Kidney (tissue), 14 donors: ENCODE measurements around the gene CYSLTR1. TPM values are rescaled to one million over a fixed set of nuclear protein-coding genes. Genes with fewer than 3 reads are reported as not detected.
"Not testable (repeated sequence)": the region's sequence is repeated elsewhere in the genome, so short reads cannot be mapped to it uniquely, and the experiment has no call there.

Experiments
- DNase-seq, 5 donors: peaks; one replicate each; pipeline ENCODE4 v3.0.0-alpha.2; 2013 to 2020
- FAIRE-seq: peaks from 2 replicates; lab custom pipeline; 2012; peaks lifted over from hg19 to GRCh38; lab: Jason Lieb, UNC
- H3K27ac ChIP-seq, 2 donors: one replicate each; pipeline ENCODE4 v1.7.0; 2013; ENCODE audit warnings: low read depth in 2 of 2, low read length in 2 of 2, inconsistent platforms in 1 of 2
- H3K27me3 ChIP-seq: one replicate; pipeline ENCODE4 v1.7.1; 2013; ENCODE audit warnings: low read length, inconsistent platforms; ENCODE audit not compliant: control insufficient read depth, insufficient read depth
- H3K36me3 ChIP-seq, 3 donors: one replicate each; pipeline versions ENCODE4 v1.7.0 to v1.7.1; 2013; ENCODE audit warnings: low read length in 3 of 3, control low read depth in 1 of 3, inconsistent platforms in 1 of 3; ENCODE audit not compliant: insufficient read depth in 3 of 3, control insufficient read depth in 2 of 3
- H3K4me1 ChIP-seq, 3 donors: one replicate each; pipeline versions ENCODE4 v1.7.0 to v1.7.1; 2013; ENCODE audit warnings: low read length in 3 of 3, inconsistent platforms in 1 of 3, low read depth in 1 of 3; ENCODE audit not compliant: control insufficient read depth in 2 of 3, insufficient read depth in 2 of 3
- H3K4me3 ChIP-seq, 3 donors: one replicate each; pipeline versions ENCODE4 v1.7.0 to v1.8.1; 2013; ENCODE audit warnings: low read length in 3 of 3, control low read depth in 1 of 3, inconsistent platforms in 1 of 3
- H3K9ac ChIP-seq, 3 donors: one replicate each; pipeline versions ENCODE4 v1.7.0 to v1.7.1; 2013; ENCODE audit warnings: low read length in 3 of 3, control low read depth in 1 of 3, inconsistent platforms in 1 of 3
- H3K9me3 ChIP-seq, 3 donors: one replicate each; pipeline versions ENCODE4 v1.7.0 to v1.7.1; 2013; ENCODE audit warnings: low read length in 3 of 3, control low read depth in 1 of 3, inconsistent platforms in 1 of 3; ENCODE audit not compliant: control insufficient read depth in 2 of 3, insufficient read depth in 1 of 3
- CTCF ChIP-seq: IDR thresholded peaks from 3 replicates; pipeline ENCODE4 v1.5.1; 2012; ENCODE audit warnings: mild to moderate bottlenecking, moderate library complexity, borderline replicate concordance; ENCODE audit not compliant: insufficient read depth; ENCODE audit errors: extremely low read depth
- intact Hi-C: fragments of 100-400 bp; cut with DNase I; formaldehyde crosslinking; loops from one replicate; pipeline ENCODE4 v1.11.1; 2022
- polyA plus RNA-seq: library from polyadenylated mRNA; stranded (reverse); fragments of 350-450 nt; fragmentation: Illumina TruSeq; extraction: RNeasy Lipid Tissue Mini Kit (QIAGEN cat#74804); gene quantifications from one replicate; pipeline ENCODE4 v1.2.3, GENCODE V29; 2014; ENCODE audit warnings: low read depth, low replicate concordance; ENCODE audit not compliant: insufficient read depth
- total RNA-seq: library from RNA; stranded (reverse); fragmentation: NEBNext Ultra II Directional; extraction: Animal tissue kit (Norgen Biotek cat#: 25700); gene quantifications from one replicate; pipeline ENCODE4 v1.2.1, GENCODE V29; 2021
- donor health status: control.
- donor health status: control.
- donor health status: control.
- donor health status: control.
- donor health status: control.
- donor health status: DM: yes; HTN: yes; CAD: no.
- donor health status: Normal renal cell carcinoma (clear cell type).

The CYSLTR1 gene
- total and polyA plus RNA-seq, 2 donors from 2014 or later: 1.5 to 5.5 TPM

DNA sequence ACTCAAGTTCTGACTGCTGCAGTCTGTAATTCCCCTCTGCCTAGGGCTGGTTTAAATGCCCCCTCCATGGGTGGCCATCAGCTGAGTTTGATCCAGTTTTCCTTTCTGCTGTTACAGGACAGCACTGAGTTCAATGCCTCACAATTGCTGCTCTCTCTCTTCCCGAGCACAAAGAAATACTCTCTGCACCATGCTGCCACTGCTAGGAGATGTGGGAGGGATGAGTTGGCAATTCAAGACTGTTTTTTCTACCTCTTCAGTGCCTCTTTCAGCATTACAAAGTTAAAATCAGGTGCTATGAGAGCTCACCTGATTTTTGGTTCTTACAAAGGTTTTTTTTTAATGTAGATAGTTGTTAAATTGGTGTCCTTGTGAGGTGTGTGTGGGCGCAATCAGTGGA lies 24.3 kb downstream of the CYSLTR1 start:
- no peaks in the 10 kb centered on the region for H3K9me3 ChIP-seq
- no peak overlapping the region for H3K27ac ChIP-seq
- FAIRE-seq (no peak), DNase-seq (no peak)
- no peaks in the 10 kb centered on the region for H3K4me1 ChIP-seq
- no peaks in the 10 kb centered on the region for H3K36me3 ChIP-seq
- TF ChIP-seq CTCF: no peak
- no peaks in the 10 kb centered on the region for H3K27me3 ChIP-seq
- H3K4me3 ChIP-seq: no peak overlapping the region
- H3K9ac ChIP-seq: no peak overlapping the region
- intact Hi-C loops: no loop called here

DNA sequence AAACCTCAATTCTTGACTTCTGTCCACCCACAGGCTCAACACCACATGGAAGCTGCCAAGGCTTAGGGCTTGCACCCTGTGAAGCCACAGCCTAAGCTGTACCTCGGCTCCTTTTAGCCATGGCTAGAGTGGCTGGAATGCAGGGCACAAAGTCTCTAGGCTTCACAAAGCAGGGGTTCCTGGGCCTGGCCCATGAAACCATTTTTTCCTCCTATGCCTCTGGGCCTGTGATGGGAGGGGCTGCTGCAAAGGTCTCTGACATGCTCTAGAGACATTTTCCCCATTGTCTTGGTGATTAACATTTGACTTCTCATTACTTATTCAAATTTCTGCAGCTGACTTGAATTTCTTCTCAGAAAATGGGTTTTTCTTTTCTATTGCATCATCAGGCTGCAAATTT lies 26.5 kb downstream of the CYSLTR1 start:
- H3K9me3 ChIP-seq, H3K4me3 ChIP-seq, H3K27me3 ChIP-seq, H3K27ac ChIP-seq, intact Hi-C loops, H3K9ac ChIP-seq, H3K4me1 ChIP-seq, DNase-seq, FAIRE-seq, H3K36me3 ChIP-seq: not testable (repeated sequence)

DNA sequence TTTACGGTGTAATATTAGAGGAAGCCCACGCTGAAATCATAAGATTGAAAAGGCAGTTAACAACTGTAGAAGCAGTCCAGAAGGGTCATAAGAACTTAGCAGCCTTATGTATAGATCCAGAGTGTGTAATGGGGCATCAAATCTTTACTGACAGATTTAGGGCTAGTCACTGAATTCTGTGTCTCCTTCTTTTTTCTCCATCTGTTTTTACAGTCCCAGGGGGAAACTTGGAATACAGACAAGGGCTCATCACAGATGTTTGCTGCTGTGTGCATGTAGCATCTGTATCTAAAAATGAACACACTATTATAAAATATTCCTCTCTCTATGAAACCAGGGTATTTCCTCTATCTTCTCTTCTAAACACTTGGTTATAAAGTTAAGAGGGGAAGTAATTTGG lies 43.9 kb downstream of the CYSLTR1 start:
- Histone ChIP-seq H3K9me3 (no peaks in the 10 kb centered on the region), H3K4me3 (no peak overlapping the region), H3K27ac (no peak overlapping the region), H3K27me3 (no peaks in the 10 kb centered on the region), H3K36me3 (no peaks in the 10 kb centered on the region), H3K4me1 (no peaks in the 10 kb centered on the region), H3K9ac (no peak overlapping the region)
- FAIRE-seq (no peak), DNase-seq (no peak)
- TF ChIP-seq CTCF: no peak
- intact Hi-C loops: no loop called here

- no peak for FAIRE-seq
- intact Hi-C loops: no loop called here
- Histone ChIP-seq H3K4me1 (no peaks in the 10 kb centered on the region), H3K4me3 (no peak overlapping the region), H3K27ac (no peak overlapping the region), H3K36me3 (no peaks in the 10 kb centered on the region), H3K9ac (no peak overlapping the region), H3K9me3 (no peaks in the 10 kb centered on the region), H3K27me3 (no peaks in the 10 kb centered on the region)
- no peak for DNase-seq
- TF ChIP-seq CTCF: no peak
Observed at GRCh38 chrX:78237127-78237526, 90.3 kb downstream of the CYSLTR1 start.

DNA sequence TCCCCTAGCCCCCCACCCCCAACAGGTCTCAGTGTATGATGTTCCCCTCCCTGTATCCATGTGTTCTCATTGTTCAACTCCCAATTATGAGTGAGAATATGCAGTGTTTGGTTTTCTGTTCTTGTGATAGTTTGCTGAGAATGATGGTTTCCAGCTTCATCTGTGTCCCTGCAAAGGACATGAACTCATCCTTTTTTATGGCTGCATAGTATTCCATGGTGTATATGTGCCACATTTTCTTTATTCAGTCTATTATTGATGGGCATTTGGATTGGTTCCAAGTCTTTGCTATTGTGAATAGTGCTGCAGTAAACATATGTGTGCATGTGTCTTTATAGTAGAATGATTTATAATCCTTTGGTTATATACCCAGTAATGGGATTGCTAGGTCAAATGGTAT lies 101.4 kb downstream of the CYSLTR1 start:
- H3K27ac ChIP-seq, H3K9me3 ChIP-seq, H3K4me3 ChIP-seq, intact Hi-C loops, H3K4me1 ChIP-seq, FAIRE-seq, DNase-seq, H3K9ac ChIP-seq, H3K36me3 ChIP-seq, H3K27me3 ChIP-seq: not testable (repeated sequence)
